Measurements from ENCODE around the gene NQO2.

NQO2 gene

GRCh38 chr6:2959909-2960719 is 39.6 kb upstream of the NQO2 start:
- H3K27me3 ChIP-seq (ENCODE audit: control insufficient read depth in 5 of 5, insufficient read depth in 4 of 5, low read length in 5 of 5), result no peaks in the 10 kb centered on the region
- peaks cover 0 to 23% (median 11%) of the 10 kb centered on the region in 5 donors for H3K36me3 ChIP-seq (ENCODE audit: control insufficient read depth in 5 of 5, insufficient read depth in 5 of 5, low read length in 5 of 5)
- H3K27ac ChIP-seq (ENCODE audit: low read depth, low read length), result peak overlapping the region; percentile 91
- H3K9me3 ChIP-seq (ENCODE audit: control insufficient read depth in 5 of 5, low read length in 5 of 5), result no peaks in the 10 kb centered on the region
- no peak overlapping the region for H3K4me3 ChIP-seq (ENCODE audit: low read depth in 1 of 5, low read length in 5 of 5)
- H3K4me1 ChIP-seq (ENCODE audit: control insufficient read depth in 5 of 5, insufficient read depth in 5 of 5, low read length in 5 of 5), result peaks cover 4 to 59% (median 59%) of the 10 kb centered on the region in 5 donors
- no peak overlapping the region for H3K9ac ChIP-seq (ENCODE audit: low read length in 5 of 5)

- no peak overlapping the region for H3K4me3 ChIP-seq (ENCODE audit: low read depth in 1 of 5, low read length in 5 of 5)
Observed at GRCh38 chr6:2960935-2961334, 38.8 kb upstream of the NQO2 start.

DNA sequence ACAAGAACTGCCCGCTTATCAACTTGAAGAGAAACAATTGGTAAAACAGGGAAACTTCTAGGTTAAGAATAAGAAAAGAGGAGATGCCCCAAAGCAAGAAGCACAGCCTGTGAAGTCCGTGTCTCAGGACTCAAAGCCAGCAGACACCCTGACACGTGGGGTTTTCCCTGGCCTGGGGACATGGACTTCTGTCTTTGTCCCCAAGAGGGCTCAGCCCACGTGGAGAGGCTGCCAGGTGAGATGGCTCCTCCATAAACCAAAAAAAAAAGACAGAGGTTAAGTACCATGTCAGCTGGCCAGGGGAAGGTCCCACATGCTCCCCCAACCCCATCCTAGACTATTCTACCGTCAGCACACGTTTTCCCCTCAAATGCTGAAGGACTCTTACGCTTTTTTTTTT is 38.2 kb upstream of the NQO2 start:
- Histone ChIP-seq H3K27ac (ENCODE audit: low read depth, low read length) (peak overlapping the region; percentile 91), H3K9me3 (ENCODE audit: control insufficient read depth in 5 of 5, low read length in 5 of 5) (no peaks in the 10 kb centered on the region), H3K9ac (ENCODE audit: low read length in 5 of 5) (no peak overlapping the region), H3K27me3 (ENCODE audit: control insufficient read depth in 5 of 5, insufficient read depth in 4 of 5, low read length in 5 of 5) (no peaks in the 10 kb centered on the region), H3K36me3 (ENCODE audit: control insufficient read depth in 5 of 5, insufficient read depth in 5 of 5, low read length in 5 of 5) (peaks cover 0 to 13% (median 4%) of the 10 kb centered on the region in 5 donors), H3K4me1 (ENCODE audit: control insufficient read depth in 5 of 5, insufficient read depth in 5 of 5, low read length in 5 of 5) (peaks cover 4 to 60% (median 59%) of the 10 kb centered on the region in 5 donors), H3K4me3 (ENCODE audit: low read depth in 1 of 5, low read length in 5 of 5) (peak overlapping the region in 1 of 5 donors; percentile 5)

More at GRCh38 chr6:2960935-2961334, 38.8 kb upstream of the NQO2 start:
- H3K9me3 ChIP-seq (ENCODE audit: control insufficient read depth in 5 of 5, low read length in 5 of 5), result no peaks in the 10 kb centered on the region
- H3K36me3 ChIP-seq (ENCODE audit: control insufficient read depth in 5 of 5, insufficient read depth in 5 of 5, low read length in 5 of 5), result peaks cover 0 to 15% (median 8%) of the 10 kb centered on the region in 5 donors
- no peaks in the 10 kb centered on the region for H3K27me3 ChIP-seq (ENCODE audit: control insufficient read depth in 5 of 5, insufficient read depth in 4 of 5, low read length in 5 of 5)
- H3K4me1 ChIP-seq (ENCODE audit: control insufficient read depth in 5 of 5, insufficient read depth in 5 of 5, low read length in 5 of 5), result peaks cover 4 to 59% (median 59%) of the 10 kb centered on the region in 5 donors
- H3K9ac ChIP-seq (ENCODE audit: low read length in 5 of 5), result no peak overlapping the region
- peak overlapping the region; percentile 91 for H3K27ac ChIP-seq (ENCODE audit: low read depth, low read length)

DNA sequence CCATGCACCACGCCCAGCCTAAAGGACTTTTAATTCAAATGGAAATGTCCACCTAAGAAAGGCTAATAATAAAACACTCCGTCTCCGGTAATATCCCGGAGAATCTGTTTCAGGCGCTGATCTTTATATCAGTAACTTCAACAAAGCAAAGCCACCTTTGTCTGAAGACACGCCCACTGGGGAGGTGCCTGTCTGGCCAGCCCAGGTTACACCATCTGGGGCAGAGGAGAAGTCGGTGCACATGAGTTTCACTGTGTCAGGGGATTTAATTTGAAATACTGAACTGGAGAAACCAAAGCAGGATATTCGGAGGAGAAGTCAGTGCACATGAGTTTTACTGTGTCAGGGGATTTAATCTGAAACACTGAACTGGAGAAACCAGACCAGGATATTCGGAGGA is 37.7 kb upstream of the NQO2 start:
- no peaks in the 10 kb centered on the region for H3K27me3 ChIP-seq (ENCODE audit: control insufficient read depth in 5 of 5, insufficient read depth in 4 of 5, low read length in 5 of 5)
- peak overlapping the region in 1 of 5 donors; percentile 5 for H3K4me3 ChIP-seq (ENCODE audit: low read depth in 1 of 5, low read length in 5 of 5)
- peaks cover 0 to 8% (median 4%) of the 10 kb centered on the region in 5 donors for H3K36me3 ChIP-seq (ENCODE audit: control insufficient read depth in 5 of 5, insufficient read depth in 5 of 5, low read length in 5 of 5)
- H3K9ac ChIP-seq (ENCODE audit: low read length in 5 of 5), result peak overlapping the region in 1 of 5 donors; percentile 23
- peak overlapping the region; percentile 91 for H3K27ac ChIP-seq (ENCODE audit: low read depth, low read length)
- H3K4me1 ChIP-seq (ENCODE audit: control insufficient read depth in 5 of 5, insufficient read depth in 5 of 5, low read length in 5 of 5), result peaks cover 4 to 61% (median 55%) of the 10 kb centered on the region in 5 donors
- no peaks in the 10 kb centered on the region for H3K9me3 ChIP-seq (ENCODE audit: control insufficient read depth in 5 of 5, low read length in 5 of 5)

DNA sequence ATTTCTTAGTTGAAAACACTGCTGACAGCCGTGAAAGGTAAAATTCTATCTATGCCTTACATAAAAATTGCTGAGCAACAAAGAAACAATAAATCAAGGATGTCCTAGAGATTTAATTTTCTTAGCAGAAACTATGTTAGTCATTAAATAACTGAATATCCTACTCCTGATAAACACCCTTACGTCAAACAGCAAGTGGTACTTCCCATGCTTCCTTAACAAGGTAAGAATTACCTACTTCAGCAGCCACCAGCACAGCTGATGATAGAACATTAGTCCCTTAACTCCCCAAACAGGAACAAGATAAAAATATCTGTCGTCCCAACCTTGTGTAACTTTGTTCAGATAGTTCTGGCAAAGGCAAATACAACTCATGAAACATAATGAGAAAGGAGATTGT is 37.1 kb upstream of the NQO2 start:
- no peaks in the 10 kb centered on the region for H3K9me3 ChIP-seq (ENCODE audit: control insufficient read depth in 5 of 5, low read length in 5 of 5)
- H3K4me1 ChIP-seq (ENCODE audit: control insufficient read depth in 5 of 5, insufficient read depth in 5 of 5, low read length in 5 of 5), result peaks cover 4 to 55% (median 49%) of the 10 kb centered on the region in 5 donors
- peak overlapping the region in 2 of 5 donors; percentile 23 to 38 for H3K9ac ChIP-seq (ENCODE audit: low read length in 5 of 5)
- H3K27me3 ChIP-seq (ENCODE audit: control insufficient read depth in 5 of 5, insufficient read depth in 4 of 5, low read length in 5 of 5), result no peaks in the 10 kb centered on the region
- H3K4me3 ChIP-seq (ENCODE audit: low read depth in 1 of 5, low read length in 5 of 5), result no peak overlapping the region
- H3K27ac ChIP-seq (ENCODE audit: low read depth, low read length), result peak overlapping the region; percentile 91
- H3K36me3 ChIP-seq (ENCODE audit: control insufficient read depth in 5 of 5, insufficient read depth in 5 of 5, low read length in 5 of 5), result peaks cover 0 to 8% (median 4%) of the 10 kb centered on the region in 5 donors

- no peaks in the 10 kb centered on the region for H3K27me3 ChIP-seq (ENCODE audit: control insufficient read depth in 5 of 5, insufficient read depth in 4 of 5, low read length in 5 of 5)
- H3K27ac ChIP-seq (ENCODE audit: low read depth, low read length), result peak overlapping the region; percentile 13
- peaks cover 0 to 7% (median 4%) of the 10 kb centered on the region in 5 donors for H3K36me3 ChIP-seq (ENCODE audit: control insufficient read depth in 5 of 5, insufficient read depth in 5 of 5, low read length in 5 of 5)
- H3K4me3 ChIP-seq (ENCODE audit: low read depth in 1 of 5, low read length in 5 of 5), result no peak overlapping the region
- H3K9ac ChIP-seq (ENCODE audit: low read length in 5 of 5), result peak overlapping the region in 1 of 5 donors; percentile 17
- H3K4me1 ChIP-seq (ENCODE audit: control insufficient read depth in 5 of 5, insufficient read depth in 5 of 5, low read length in 5 of 5), result peaks cover 0 to 44% (median 39%) of the 10 kb centered on the region in 5 donors
- no peaks in the 10 kb centered on the region for H3K9me3 ChIP-seq (ENCODE audit: control insufficient read depth in 5 of 5, low read length in 5 of 5)
Observed at GRCh38 chr6:2963756-2964155, 35.9 kb upstream of the NQO2 start.

DNA sequence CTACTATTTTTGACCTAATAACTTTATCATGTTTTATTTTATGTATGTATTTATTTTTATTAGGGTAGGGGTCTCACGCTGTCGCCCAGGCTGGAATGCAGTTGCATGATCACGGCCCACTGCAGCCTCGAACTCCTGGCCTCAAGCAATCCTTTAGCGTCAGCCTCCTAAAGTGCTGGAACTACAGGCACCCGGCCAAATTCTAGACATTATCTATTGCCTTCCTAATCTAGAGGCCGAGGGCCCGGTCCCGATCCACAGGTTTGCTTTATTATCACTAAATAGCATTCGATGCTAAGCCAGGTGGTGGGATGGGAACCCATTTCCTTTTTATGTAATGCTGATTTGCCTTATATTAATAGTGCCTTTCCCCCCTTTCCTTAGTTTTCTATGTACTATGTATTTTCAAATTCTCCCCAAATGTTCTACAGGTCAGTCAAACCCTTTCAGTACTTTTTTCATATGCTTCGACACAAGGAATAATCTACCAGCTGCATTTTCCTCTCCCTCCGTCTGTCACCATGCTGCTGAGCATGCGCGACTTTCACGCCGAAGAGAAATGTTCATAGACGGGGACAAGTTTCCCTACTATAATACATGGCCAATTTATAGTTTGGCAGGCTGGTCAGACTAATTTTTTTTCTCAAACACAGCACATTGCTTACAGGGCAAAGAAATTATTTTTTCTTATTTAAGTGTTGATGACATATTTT is 34.7 kb upstream of the NQO2 start:
- H3K9me3 ChIP-seq (ENCODE audit: control insufficient read depth in 5 of 5, low read length in 5 of 5), result no peaks in the 10 kb centered on the region
- peaks cover 0 to 46% (median 40%) of the 10 kb centered on the region in 5 donors for H3K4me1 ChIP-seq (ENCODE audit: control insufficient read depth in 5 of 5, insufficient read depth in 5 of 5, low read length in 5 of 5)
- H3K27me3 ChIP-seq (ENCODE audit: control insufficient read depth in 5 of 5, insufficient read depth in 4 of 5, low read length in 5 of 5), result no peaks in the 10 kb centered on the region
- H3K4me3 ChIP-seq (ENCODE audit: low read depth in 1 of 5, low read length in 5 of 5), result no peak overlapping the region
- H3K9ac ChIP-seq (ENCODE audit: low read length in 5 of 5), result no peak overlapping the region
- no peaks in the 10 kb centered on the region for H3K36me3 ChIP-seq (ENCODE audit: control insufficient read depth in 5 of 5, insufficient read depth in 5 of 5, low read length in 5 of 5)
- H3K27ac ChIP-seq (ENCODE audit: low read depth, low read length), result no peak overlapping the region

DNA sequence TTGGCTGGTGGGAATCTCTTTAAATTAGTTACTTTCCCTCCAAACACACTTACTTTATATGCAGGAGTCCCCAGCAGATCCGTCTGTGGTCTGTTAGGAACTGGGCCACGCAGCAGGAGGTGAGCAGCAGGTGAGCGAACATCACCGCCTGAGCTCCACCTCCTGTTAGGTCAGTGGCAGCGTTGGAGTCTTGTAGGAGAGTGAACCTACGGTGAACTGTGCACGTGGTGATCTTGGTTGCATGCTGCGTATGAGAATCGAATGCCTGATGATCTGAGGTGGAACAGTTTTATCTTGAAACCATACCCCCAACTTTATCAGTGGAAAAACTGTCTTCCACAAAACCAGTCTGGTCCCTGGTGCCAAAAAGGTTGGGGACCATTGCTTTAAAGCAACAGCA is 33.3 kb upstream of the NQO2 start:
- no peaks in the 10 kb centered on the region for H3K36me3 ChIP-seq (ENCODE audit: control insufficient read depth in 5 of 5, insufficient read depth in 5 of 5, low read length in 5 of 5)
- peak overlapping the region; percentile 42 for H3K27ac ChIP-seq (ENCODE audit: low read depth, low read length)
- H3K27me3 ChIP-seq (ENCODE audit: control insufficient read depth in 5 of 5, insufficient read depth in 4 of 5, low read length in 5 of 5), result no peaks in the 10 kb centered on the region
- no peak overlapping the region for H3K4me3 ChIP-seq (ENCODE audit: low read depth in 1 of 5, low read length in 5 of 5)
- H3K9me3 ChIP-seq (ENCODE audit: control insufficient read depth in 5 of 5, low read length in 5 of 5), result no peaks in the 10 kb centered on the region
- H3K4me1 ChIP-seq (ENCODE audit: control insufficient read depth in 5 of 5, insufficient read depth in 5 of 5, low read length in 5 of 5), result peaks cover 4 to 46% (median 41%) of the 10 kb centered on the region in 5 donors
- H3K9ac ChIP-seq (ENCODE audit: low read length in 5 of 5), result no peak overlapping the region

GRCh38 chr6:2967936-2968335 is 31.8 kb upstream of the NQO2 start:
- Histone ChIP-seq H3K4me3 (ENCODE audit: low read depth in 1 of 5, low read length in 5 of 5) (no peak overlapping the region), H3K9ac (ENCODE audit: low read length in 5 of 5) (no peak overlapping the region), H3K4me1 (ENCODE audit: control insufficient read depth in 5 of 5, insufficient read depth in 5 of 5, low read length in 5 of 5) (peaks cover 4 to 35% (median 33%) of the 10 kb centered on the region in 5 donors), H3K27ac (ENCODE audit: low read depth, low read length) (no peak overlapping the region), H3K27me3 (ENCODE audit: control insufficient read depth in 5 of 5, insufficient read depth in 4 of 5, low read length in 5 of 5) (no peaks in the 10 kb centered on the region), H3K36me3 (ENCODE audit: control insufficient read depth in 5 of 5, insufficient read depth in 5 of 5, low read length in 5 of 5) (no peaks in the 10 kb centered on the region), H3K9me3 (ENCODE audit: control insufficient read depth in 5 of 5, low read length in 5 of 5) (no peaks in the 10 kb centered on the region)

DNA sequence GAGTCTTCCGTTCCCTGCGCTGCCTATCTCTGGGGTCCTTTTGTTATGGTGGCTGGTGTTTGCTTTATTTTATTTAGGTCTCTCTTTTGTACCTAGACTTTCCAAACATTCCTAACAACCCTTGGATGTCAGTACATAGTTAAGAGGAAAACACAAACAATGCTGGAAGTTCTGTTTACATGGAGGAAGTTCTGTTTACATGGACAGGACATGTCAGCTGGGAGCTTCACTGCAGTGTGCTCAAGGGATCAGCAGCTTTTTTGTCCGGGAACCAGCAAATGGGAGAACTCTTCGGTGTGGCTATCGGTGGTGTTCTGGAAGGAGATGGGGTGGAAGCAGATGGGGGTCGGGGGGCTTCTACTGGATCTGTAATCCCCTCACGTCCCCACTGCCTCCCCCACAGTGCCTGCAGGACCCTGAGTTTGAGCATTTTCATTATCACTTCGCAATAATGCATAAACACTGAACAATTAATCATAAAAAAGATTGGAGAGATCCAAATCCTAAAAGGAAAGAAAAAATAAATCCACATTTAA is 31.0 kb upstream of the NQO2 start:
- no peaks in the 10 kb centered on the region for H3K36me3 ChIP-seq (ENCODE audit: control insufficient read depth in 5 of 5, insufficient read depth in 5 of 5, low read length in 5 of 5)
- H3K27ac ChIP-seq (ENCODE audit: low read depth, low read length), result peak overlapping the region; percentile 47
- H3K4me1 ChIP-seq (ENCODE audit: control insufficient read depth in 5 of 5, insufficient read depth in 5 of 5, low read length in 5 of 5), result peaks cover 4 to 28% (median 26%) of the 10 kb centered on the region in 5 donors
- no peak overlapping the region for H3K9ac ChIP-seq (ENCODE audit: low read length in 5 of 5)
- no peak overlapping the region for H3K4me3 ChIP-seq (ENCODE audit: low read depth in 1 of 5, low read length in 5 of 5)
- H3K27me3 ChIP-seq (ENCODE audit: control insufficient read depth in 5 of 5, insufficient read depth in 4 of 5, low read length in 5 of 5), result no peaks in the 10 kb centered on the region
- H3K9me3 ChIP-seq (ENCODE audit: control insufficient read depth in 5 of 5, low read length in 5 of 5), result no peaks in the 10 kb centered on the region
